Thoracic aorta (tissue), 2 donors: ENCODE data around the gene SH2D5. TPM values are rescaled to one million over a fixed set of nuclear protein-coding genes. Genes with fewer than 3 reads are reported as not detected.
A peak's percentile ranks its signal among the peaks of the same experiment; 100 is the strongest.

ENCODE experiments used
- ATAC-seq: fragments of 150-250 bp; one replicate; pipeline ENCODE4 v1.8.0; 2017; ENCODE audit warnings: low read depth; ENCODE audit not compliant: insufficient number of reproducible peaks, low FRiP score
- DNase-seq: peaks from one replicate; pipeline ENCODE4 v3.0.0-alpha.2; 2020; ENCODE audit warnings: low spot score
- H3K27ac ChIP-seq, 2 donors: fragments of 200-600 bp; sonication (generic); 1 replicate in 1 of 2; 2 replicates in 1 of 2; pipeline ENCODE4 v1.5.1; 2016; ENCODE audit warnings: mild to moderate bottlenecking in 2 of 2, moderate library complexity in 2 of 2
- H3K27me3 ChIP-seq: fragments of 200-600 bp; sonication (generic); replicated peaks from 2 replicates; pipeline ENCODE4 v1.6.0; 2016; ENCODE audit warnings: mild to moderate bottlenecking; ENCODE audit not compliant: insufficient read depth
- H3K36me3 ChIP-seq: fragments of 200-600 bp; sonication (generic); one replicate; pipeline ENCODE4 v1.5.1; 2016
- H3K4me1 ChIP-seq, 2 donors: fragments of 200-600 bp; sonication (generic); 1 replicate in 1 of 2; 2 replicates in 1 of 2; pipeline versions ENCODE4 v1.5.1 to v1.6.0; 2016; ENCODE audit warnings: low read depth in 2 of 2, mild to moderate bottlenecking in 1 of 2; ENCODE audit not compliant: control insufficient read depth in 1 of 2
- H3K4me3 ChIP-seq: fragments of 200-600 bp; sonication (generic); 2 replicates; pipeline ENCODE4 v1.5.1; 2016; ENCODE audit warnings: mild to moderate bottlenecking
- H3K9me3 ChIP-seq: fragments of 200-600 bp; sonication (generic); 2 replicates; pipeline ENCODE4 v1.5.1; 2016
- total RNA-seq, 2 donors: library from RNA; depleted of rRNA; stranded (reverse); fragments of >200 nt; gene quantifications; one replicate each; pipeline versions ENCODE4 v1.1.0 to v1.2.3, GENCODE V29; 2016
- TF ChIP-seq, protein P1 (sequence below): fragments of 200-600 bp; sonication (generic); IDR thresholded peaks from one replicate; pipeline ENCODE4 v1.5.1; 2019; ENCODE audit warnings: antibody characterized with exemption

SH2D5 gene
- total RNA-seq, 2 donors from 2014 or later, result 0.41 TPM; not detected in 1

DNA sequence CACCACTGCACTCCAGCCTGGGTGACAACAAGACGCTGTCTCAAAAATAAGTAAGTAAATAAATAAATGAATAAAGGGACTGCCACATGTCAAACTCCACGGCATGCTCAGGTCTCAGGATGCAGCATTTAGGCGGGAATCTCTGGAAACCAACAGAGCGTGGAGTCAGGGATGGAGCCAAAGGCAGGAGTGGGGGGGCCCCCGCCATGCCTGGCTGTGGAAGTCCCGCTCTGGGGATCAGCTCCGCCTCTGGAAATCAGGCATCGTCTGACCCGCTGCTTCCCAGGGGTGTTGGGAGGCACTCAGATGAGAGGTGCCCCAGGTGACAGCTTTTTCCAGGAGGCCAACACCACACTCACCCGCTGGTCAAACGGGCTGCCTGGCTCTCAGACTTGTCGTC is 34.9 kb downstream of the SH2D5 start:
- H3K27ac ChIP-seq, result peak overlapping the region in 1 of 2 donors; percentile 79
- DNase-seq, result no peak
- TF ChIP-seq, protein P1, sequence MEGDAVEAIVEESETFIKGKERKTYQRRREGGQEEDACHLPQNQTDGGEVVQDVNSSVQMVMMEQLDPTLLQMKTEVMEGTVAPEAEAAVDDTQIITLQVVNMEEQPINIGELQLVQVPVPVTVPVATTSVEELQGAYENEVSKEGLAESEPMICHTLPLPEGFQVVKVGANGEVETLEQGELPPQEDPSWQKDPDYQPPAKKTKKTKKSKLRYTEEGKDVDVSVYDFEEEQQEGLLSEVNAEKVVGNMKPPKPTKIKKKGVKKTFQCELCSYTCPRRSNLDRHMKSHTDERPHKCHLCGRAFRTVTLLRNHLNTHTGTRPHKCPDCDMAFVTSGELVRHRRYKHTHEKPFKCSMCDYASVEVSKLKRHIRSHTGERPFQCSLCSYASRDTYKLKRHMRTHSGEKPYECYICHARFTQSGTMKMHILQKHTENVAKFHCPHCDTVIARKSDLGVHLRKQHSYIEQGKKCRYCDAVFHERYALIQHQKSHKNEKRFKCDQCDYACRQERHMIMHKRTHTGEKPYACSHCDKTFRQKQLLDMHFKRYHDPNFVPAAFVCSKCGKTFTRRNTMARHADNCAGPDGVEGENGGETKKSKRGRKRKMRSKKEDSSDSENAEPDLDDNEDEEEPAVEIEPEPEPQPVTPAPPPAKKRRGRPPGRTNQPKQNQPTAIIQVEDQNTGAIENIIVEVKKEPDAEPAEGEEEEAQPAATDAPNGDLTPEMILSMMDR, result no peak
- no peak overlapping the region for H3K4me3 ChIP-seq
- H3K36me3 ChIP-seq, result no peaks in the 10 kb centered on the region
- no peaks in the 10 kb centered on the region for H3K9me3 ChIP-seq
- H3K27me3 ChIP-seq, result no peaks in the 10 kb centered on the region
- no peak for ATAC-seq
- H3K4me1 ChIP-seq, result peaks cover 5 to 11% of the 10 kb centered on the region in 2 donors

DNA sequence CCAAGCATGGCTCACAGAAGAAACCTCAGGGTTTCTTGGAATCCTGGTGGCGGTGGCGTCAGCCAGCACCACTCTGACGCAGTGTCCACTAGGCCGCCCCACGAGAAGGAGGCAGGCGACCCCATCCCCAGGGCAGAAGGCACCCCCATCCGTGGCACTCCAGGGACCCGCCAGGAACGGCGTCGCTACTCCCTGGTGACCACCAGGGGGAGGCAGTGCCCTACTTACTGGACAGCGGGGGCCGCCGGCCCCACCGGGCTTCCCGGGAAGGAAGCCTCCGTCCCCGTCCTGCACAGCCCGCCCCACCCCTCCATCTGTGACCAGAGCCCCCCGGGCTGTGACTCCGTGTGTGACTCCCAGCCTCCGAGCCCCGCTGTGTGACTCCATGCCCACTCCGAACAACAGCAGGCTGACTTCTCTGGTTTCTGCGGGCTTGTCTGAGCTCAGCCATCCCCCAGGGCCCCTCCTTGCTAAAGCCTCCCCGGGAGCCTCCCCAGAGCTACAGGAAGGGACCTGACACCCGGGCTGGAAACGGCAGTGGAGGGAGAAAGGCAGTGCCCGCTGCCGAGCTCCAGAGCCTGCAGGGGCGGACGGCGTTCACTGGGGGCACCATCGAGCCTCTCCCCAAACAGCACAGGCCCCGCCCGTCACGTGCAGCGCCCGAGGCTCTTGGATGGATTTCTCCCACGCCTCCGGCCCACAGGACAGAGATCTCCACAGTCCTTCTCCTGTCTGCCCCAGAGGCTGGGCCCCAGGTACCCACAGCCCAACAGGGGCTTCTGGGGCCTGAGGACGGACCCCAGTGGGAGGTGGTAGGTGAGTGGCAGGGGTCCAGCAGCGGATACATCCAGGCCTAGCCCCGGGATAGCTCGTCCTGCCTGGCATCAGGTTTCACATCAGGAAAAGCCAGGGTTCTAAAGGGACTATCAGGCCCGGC is 35.8 kb downstream of the SH2D5 start:
- H3K27ac ChIP-seq, result peak overlapping the region; percentile 77 to 79
- TF ChIP-seq, protein P1, result peak; percentile 91
- no peaks in the 10 kb centered on the region for H3K27me3 ChIP-seq
- H3K4me1 ChIP-seq, result peaks cover 5 to 11% of the 10 kb centered on the region in 2 donors
- peak overlapping the region; percentile 79 for H3K4me3 ChIP-seq
- H3K9me3 ChIP-seq, result no peaks in the 10 kb centered on the region
- peak; percentile 77 for ATAC-seq
- peak; percentile 40 for DNase-seq
- no peaks in the 10 kb centered on the region for H3K36me3 ChIP-seq

DNA sequence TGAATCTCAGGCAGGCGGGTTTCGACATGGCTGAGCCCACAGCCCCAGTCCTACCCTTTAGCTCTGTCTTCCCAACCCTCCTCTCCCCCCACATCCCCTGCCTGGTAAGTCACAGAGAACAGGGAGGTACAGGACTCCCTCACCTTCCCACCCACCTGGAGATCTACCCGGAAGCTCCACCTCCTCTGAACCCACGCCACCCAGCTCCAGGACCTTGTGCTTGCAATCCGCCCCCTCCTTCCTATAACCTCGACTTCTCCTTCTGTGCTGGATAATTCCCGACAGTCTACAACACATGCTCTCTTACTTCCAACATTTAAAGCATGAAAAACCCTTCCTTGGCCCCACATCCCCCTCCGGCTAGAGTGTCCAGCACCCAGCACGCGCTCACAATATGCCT is 37.0 kb downstream of the SH2D5 start:
- no peaks in the 10 kb centered on the region for H3K9me3 ChIP-seq
- H3K27me3 ChIP-seq, result no peaks in the 10 kb centered on the region
- ATAC-seq (no peak), DNase-seq (no peak)
- peaks cover 5 to 11% of the 10 kb centered on the region in 2 donors for H3K4me1 ChIP-seq
- no peak overlapping the region for H3K4me3 ChIP-seq
- TF ChIP-seq, protein P1, result no peak
- no peak overlapping the region for H3K27ac ChIP-seq
- no peaks in the 10 kb centered on the region for H3K36me3 ChIP-seq

DNA sequence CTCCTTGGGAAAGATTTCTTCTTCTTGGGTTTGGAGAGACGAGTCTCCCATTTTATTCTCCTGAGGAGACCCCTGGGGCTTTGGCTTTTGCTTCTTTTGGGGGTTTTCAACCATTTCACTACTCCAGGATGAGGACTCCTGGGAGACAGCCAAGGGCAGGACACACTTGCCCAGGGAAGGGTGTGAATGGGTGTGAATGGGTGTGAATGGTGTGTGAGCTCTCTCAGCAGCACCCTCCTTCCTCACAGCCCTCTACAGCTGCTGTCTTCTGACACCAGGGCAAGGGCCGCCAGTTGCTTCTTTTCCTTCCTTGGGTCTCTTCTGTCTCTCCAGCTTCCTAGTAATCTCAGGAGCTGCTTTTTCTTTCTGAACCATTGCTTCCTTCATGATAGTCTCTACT is 38.9 kb downstream of the SH2D5 start:
- Histone ChIP-seq H3K9me3 (no peaks in the 10 kb centered on the region), H3K4me3 (no peak overlapping the region), H3K27me3 (no peaks in the 10 kb centered on the region), H3K4me1 (peaks cover 5 to 11% of the 10 kb centered on the region in 2 donors), H3K27ac (no peak overlapping the region), H3K36me3 (no peaks in the 10 kb centered on the region)
- TF ChIP-seq, protein P1, result no peak
- DNase-seq (no peak), ATAC-seq (no peak)

DNA sequence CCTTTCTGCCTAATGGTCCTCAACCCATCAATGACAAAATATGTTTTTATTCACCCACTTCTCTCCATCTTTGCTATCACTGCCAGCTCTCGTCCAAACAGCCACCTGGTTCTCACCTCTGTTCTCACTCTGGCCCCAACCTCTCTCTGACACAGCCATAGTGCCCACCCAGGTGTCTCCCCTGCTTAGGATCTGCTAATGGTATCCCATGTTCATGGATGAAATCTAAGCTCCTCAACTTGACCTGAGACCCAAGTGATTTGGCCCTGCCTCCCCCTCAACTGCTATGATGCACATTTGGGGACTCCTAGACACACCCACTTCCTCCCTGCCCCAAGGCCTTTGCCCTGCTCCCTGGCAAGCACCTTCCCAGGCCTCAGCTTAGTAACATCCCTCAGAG is 40.6 kb downstream of the SH2D5 start:
- ATAC-seq (no peak), DNase-seq (no peak)
- Histone ChIP-seq H3K4me1 (peaks cover 0 to 6% of the 10 kb centered on the region in 2 donors), H3K27ac (no peak overlapping the region), H3K4me3 (no peak overlapping the region), H3K36me3 (no peaks in the 10 kb centered on the region), H3K9me3 (no peaks in the 10 kb centered on the region), H3K27me3 (no peaks in the 10 kb centered on the region)
- TF ChIP-seq, protein P1, result no peak
